Neural cell (in vitro differentiated cells): ENCODE results near the gene ABCF2. TPM values are rescaled to one million over a fixed set of nuclear protein-coding genes. Genes with fewer than 3 reads are reported as not detected.

Experiments used
- H2AFZ ChIP-seq: fragments of 200-600, 300-800 bp; sonication (generic), shearing (Covaris generic); 2 replicates; pipeline ENCODE4 v1.6.0; 2014; ENCODE audit warnings: low read depth, mild to moderate bottlenecking, antibody characterized with exemption, low read length, moderate library complexity
- H3F3A ChIP-seq: fragments of 200-600 bp; shearing (Covaris generic); 2 replicates; pipeline ENCODE4 v1.6.1; 2016; ENCODE audit warnings: mild to moderate bottlenecking, moderate library complexity, mixed read lengths, antibody characterized with exemption, low read length; ENCODE audit not compliant: insufficient read depth, poor library complexity, severe bottlenecking
- H3K27ac ChIP-seq: fragments of 200-600, 300-800 bp; sonication (generic), shearing (Covaris generic); 2 replicates; pipeline ENCODE4 v1.5.1; 2014; ENCODE audit warnings: mild to moderate bottlenecking, low read length, moderate library complexity
- H3K27me3 ChIP-seq: fragments of 300-800, 200-600 bp; sonication (generic), shearing (Covaris generic); 2 replicates; pipeline ENCODE4 v1.6.0; 2014; ENCODE audit warnings: mild to moderate bottlenecking, low read depth, low read length, moderate library complexity; ENCODE audit not compliant: insufficient read depth
- H3K36me3 ChIP-seq: fragments of 300-800, 200-600 bp; sonication (generic), shearing (Covaris generic); 2 replicates; pipeline ENCODE4 v1.5.1; 2014; ENCODE audit warnings: mild to moderate bottlenecking, antibody characterized with exemption, low read length, moderate library complexity; ENCODE audit not compliant: insufficient read depth
- H3K4me2 ChIP-seq: fragments of 300-800, 200-600 bp; sonication (generic), shearing (Covaris generic); 2 replicates; pipeline ENCODE4 v1.6.0; 2014; ENCODE audit warnings: mild to moderate bottlenecking, low read length
- H3K4me3 ChIP-seq: fragments of 300-800, 200-600 bp; sonication (generic), shearing (Covaris generic); 2 replicates; pipeline ENCODE4 v1.5.1; 2014; ENCODE audit warnings: mild to moderate bottlenecking, low read length, moderate library complexity
- H3K79me2 ChIP-seq: fragments of 200-600 bp; shearing (Covaris generic); replicated peaks from 2 replicates; pipeline ENCODE4 v1.6.0; 2014; ENCODE audit warnings: mild to moderate bottlenecking, low read length, moderate library complexity; ENCODE audit not compliant: insufficient read depth
- H3K9ac ChIP-seq: fragments of 300-800, 200-600 bp; sonication (generic), shearing (Covaris generic); 2 replicates; pipeline ENCODE4 v1.6.1; 2016; ENCODE audit warnings: mild to moderate bottlenecking, low read length, mixed read lengths
- H3K9me2 ChIP-seq: fragments of 200-600 bp; shearing (Covaris generic); 2 replicates; pipeline ENCODE4 v1.6.1; 2016; ENCODE audit warnings: mild to moderate bottlenecking, low read length, mixed read lengths; ENCODE audit not compliant: insufficient read depth
- H3K9me3 ChIP-seq: fragments of 200-600, 300-800 bp; sonication (generic), shearing (Covaris generic); 2 replicates; pipeline ENCODE4 v1.6.1; 2016; ENCODE audit warnings: mild to moderate bottlenecking, mixed run types, low read length, moderate library complexity, mixed read lengths
- H4K20me1 ChIP-seq: fragments of 200-600 bp; shearing (Covaris generic); 2 replicates; pipeline ENCODE4 v1.6.1; 2016; ENCODE audit warnings: mild to moderate bottlenecking, mixed run types; ENCODE audit not compliant: insufficient read depth
- EP300 ChIP-seq: fragments of 450-650 bp; conservative IDR thresholded peaks from 2 replicates; pipeline ENCODE4 v1.6.1; 2014; ENCODE audit warnings: antibody characterized with exemption, mild to moderate bottlenecking, moderate library complexity; ENCODE audit not compliant: poor library complexity, severe bottlenecking
- EZH2 ChIP-seq: fragments of 200-600, 300-800 bp; shearing (Covaris generic), sonication (generic); IDR thresholded peaks from 2 replicates; pipeline ENCODE4 v1.6.1; 2014; ENCODE audit warnings: antibody characterized with exemption, low read length, borderline replicate concordance, mild to moderate bottlenecking; ENCODE audit not compliant: insufficient read depth, poor library complexity, severe bottlenecking
- MXI1 ChIP-seq: fragments of 450-650 bp; conservative IDR thresholded peaks from 2 replicates; pipeline ENCODE4 v1.6.1; 2014; ENCODE audit warnings: antibody characterized with exemption, mild to moderate bottlenecking; ENCODE audit not compliant: poor library complexity, severe bottlenecking
- POLR2AphosphoS5 ChIP-seq: IDR thresholded peaks from 2 replicates; pipeline ENCODE4 v1.6.1; 2012
- RAD21 ChIP-seq: fragments of 450-650 bp; conservative IDR thresholded peaks from 2 replicates; pipeline ENCODE4 v1.6.1; 2014; ENCODE audit warnings: antibody characterized with exemption, mild to moderate bottlenecking, moderate library complexity
- SMC3 ChIP-seq: fragments of 450-650 bp; conservative IDR thresholded peaks from 2 replicates; pipeline ENCODE4 v1.6.1; 2014; ENCODE audit warnings: antibody characterized with exemption, mild to moderate bottlenecking, moderate library complexity; ENCODE audit not compliant: poor library complexity
- TAF1 ChIP-seq: IDR thresholded peaks from 2 replicates; pipeline ENCODE4 v1.6.1; 2012; ENCODE audit warnings: low read depth
- polyA plus RNA-seq: library from polyadenylated mRNA; depleted of rRNA; stranded (reverse); fragments of >200 nt; gene quantifications from 2 replicates; pipeline ENCODE4 v1.2.3, GENCODE V29; 2014
- TF ChIP-seq, protein P1 (sequence below): fragments of 450-650 bp; IDR thresholded peaks from 2 replicates; pipeline ENCODE4 v1.5.1; 2014; ENCODE audit warnings: antibody characterized with exemption, mild to moderate bottlenecking, moderate library complexity; ENCODE audit not compliant: poor library complexity, severe bottlenecking
- TF ChIP-seq, protein P2 (sequence below): IDR thresholded peaks from 2 replicates; pipeline ENCODE4 v1.6.1; 2012; ENCODE audit warnings: borderline replicate concordance

Gene ABCF2
- polyA plus RNA-seq, 1 donor from 2014 or later: 32.7 TPM

DNA sequence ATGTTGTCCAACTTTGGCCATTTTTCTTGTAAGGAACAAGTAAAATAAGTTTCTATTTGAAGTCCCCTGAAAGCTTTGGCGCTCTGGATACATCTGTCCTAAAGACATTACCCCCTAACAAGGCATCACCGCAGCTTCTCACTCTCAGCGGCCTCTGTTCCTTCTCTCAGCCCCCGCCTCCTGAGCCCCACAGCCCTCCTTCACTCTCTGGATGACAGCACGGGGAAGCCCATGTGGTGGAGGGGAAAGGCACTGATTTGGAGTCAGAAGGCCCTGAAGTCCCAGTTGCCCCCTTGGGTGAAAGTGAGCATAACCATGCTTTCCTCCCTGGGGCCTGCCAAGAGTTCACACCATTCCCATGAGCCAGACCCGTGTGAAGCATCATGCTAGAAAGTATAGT, 21.3 kb downstream of the ABCF2 start:
- no peak for TF ChIP-seq SMC3
- no peak for TF ChIP-seq RAD21
- TF ChIP-seq, protein P1, sequence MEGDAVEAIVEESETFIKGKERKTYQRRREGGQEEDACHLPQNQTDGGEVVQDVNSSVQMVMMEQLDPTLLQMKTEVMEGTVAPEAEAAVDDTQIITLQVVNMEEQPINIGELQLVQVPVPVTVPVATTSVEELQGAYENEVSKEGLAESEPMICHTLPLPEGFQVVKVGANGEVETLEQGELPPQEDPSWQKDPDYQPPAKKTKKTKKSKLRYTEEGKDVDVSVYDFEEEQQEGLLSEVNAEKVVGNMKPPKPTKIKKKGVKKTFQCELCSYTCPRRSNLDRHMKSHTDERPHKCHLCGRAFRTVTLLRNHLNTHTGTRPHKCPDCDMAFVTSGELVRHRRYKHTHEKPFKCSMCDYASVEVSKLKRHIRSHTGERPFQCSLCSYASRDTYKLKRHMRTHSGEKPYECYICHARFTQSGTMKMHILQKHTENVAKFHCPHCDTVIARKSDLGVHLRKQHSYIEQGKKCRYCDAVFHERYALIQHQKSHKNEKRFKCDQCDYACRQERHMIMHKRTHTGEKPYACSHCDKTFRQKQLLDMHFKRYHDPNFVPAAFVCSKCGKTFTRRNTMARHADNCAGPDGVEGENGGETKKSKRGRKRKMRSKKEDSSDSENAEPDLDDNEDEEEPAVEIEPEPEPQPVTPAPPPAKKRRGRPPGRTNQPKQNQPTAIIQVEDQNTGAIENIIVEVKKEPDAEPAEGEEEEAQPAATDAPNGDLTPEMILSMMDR: no peak
- no peak for TF ChIP-seq MXI1
- TF ChIP-seq EZH2: no peak

DNA sequence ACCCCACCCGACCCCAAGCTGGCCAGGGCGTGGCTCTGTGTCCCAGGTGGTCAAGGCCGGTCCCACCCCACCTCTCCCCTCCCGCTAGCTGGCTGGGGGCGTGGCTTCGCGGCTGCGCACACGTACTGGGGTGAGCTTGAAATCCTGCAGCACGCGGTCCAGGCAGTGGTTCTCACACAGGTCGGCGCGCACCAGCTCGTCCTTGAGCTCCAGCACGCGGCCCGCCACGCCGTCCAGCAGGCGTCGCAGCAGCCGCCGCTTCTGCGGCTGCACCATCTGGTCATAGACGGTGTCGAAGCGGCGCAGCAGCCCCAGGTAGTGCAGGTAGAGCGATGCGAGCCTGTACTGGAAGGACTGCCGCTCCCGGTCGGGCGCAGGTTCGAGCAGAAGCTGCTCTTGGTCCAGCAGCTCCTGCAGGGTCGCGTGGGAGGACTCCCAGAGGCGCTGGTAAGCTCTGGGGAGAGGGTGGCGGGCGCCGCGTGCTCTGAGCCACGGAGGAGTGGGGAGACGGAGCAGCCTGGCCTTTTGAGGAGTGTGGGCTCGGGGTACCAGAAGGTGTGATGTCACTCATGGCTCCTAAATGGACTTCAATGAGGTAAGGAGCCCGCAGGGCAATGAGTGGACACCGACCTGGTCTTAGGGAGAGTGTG, 22.5 kb downstream of the ABCF2 start:
- TF ChIP-seq POLR2AphosphoS5 (no peak), MXI1 (no peak), EP300 (no peak), EZH2 (no peak), SMC3 (no peak), TAF1 (no peak), RAD21 (no peak)
- TF ChIP-seq, protein P1: no peak
- TF ChIP-seq, protein P2, sequence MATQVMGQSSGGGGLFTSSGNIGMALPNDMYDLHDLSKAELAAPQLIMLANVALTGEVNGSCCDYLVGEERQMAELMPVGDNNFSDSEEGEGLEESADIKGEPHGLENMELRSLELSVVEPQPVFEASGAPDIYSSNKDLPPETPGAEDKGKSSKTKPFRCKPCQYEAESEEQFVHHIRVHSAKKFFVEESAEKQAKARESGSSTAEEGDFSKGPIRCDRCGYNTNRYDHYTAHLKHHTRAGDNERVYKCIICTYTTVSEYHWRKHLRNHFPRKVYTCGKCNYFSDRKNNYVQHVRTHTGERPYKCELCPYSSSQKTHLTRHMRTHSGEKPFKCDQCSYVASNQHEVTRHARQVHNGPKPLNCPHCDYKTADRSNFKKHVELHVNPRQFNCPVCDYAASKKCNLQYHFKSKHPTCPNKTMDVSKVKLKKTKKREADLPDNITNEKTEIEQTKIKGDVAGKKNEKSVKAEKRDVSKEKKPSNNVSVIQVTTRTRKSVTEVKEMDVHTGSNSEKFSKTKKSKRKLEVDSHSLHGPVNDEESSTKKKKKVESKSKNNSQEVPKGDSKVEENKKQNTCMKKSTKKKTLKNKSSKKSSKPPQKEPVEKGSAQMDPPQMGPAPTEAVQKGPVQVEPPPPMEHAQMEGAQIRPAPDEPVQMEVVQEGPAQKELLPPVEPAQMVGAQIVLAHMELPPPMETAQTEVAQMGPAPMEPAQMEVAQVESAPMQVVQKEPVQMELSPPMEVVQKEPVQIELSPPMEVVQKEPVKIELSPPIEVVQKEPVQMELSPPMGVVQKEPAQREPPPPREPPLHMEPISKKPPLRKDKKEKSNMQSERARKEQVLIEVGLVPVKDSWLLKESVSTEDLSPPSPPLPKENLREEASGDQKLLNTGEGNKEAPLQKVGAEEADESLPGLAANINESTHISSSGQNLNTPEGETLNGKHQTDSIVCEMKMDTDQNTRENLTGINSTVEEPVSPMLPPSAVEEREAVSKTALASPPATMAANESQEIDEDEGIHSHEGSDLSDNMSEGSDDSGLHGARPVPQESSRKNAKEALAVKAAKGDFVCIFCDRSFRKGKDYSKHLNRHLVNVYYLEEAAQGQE: no peak
- Histone ChIP-seq H3K79me2 (no peaks in the 10 kb centered on the region), H3K4me2 (no peak overlapping the region), H3K27me3 (no peaks in the 10 kb centered on the region), H3K9ac (no peak overlapping the region), H2AFZ (no peak overlapping the region), H3K36me3 (no peaks in the 10 kb centered on the region), H3F3A (no peaks in the 10 kb centered on the region), H4K20me1 (no peaks in the 10 kb centered on the region), H3K9me2 (no peaks in the 10 kb centered on the region), H3K27ac (no peak overlapping the region), H3K9me3 (no peaks in the 10 kb centered on the region), H3K4me3 (no peak overlapping the region)

More for the DNA sequence above, 21.3 kb downstream of the ABCF2 start:
- Histone ChIP-seq H3K9me2 (no peaks in the 10 kb centered on the region), H3K9ac (no peak overlapping the region), H3K27me3 (no peaks in the 10 kb centered on the region), H4K20me1 (no peaks in the 10 kb centered on the region), H3K9me3 (no peaks in the 10 kb centered on the region), H3K79me2 (no peaks in the 10 kb centered on the region), H3K4me3 (no peak overlapping the region), H3K4me2 (no peak overlapping the region), H3F3A (no peaks in the 10 kb centered on the region), H2AFZ (no peak overlapping the region), H3K36me3 (no peaks in the 10 kb centered on the region), H3K27ac (no peak overlapping the region)
